ENCODE measurements around the gene SRSF2. TPM values are rescaled to one million over a fixed set of nuclear protein-coding genes. Genes with fewer than 3 reads are reported as not detected.
"Not testable (repeated sequence)": the region's sequence is repeated elsewhere in the genome, so short reads cannot be mapped to it uniquely, and the experiment has no call there.

SRSF2 gene
- total and polyA plus RNA-seq, 9 of the 15 experiments (the other 6 are each of a cell fraction or from before 2014, with no cell fraction given): 161 to 583 (median 393) TPM

DNA sequence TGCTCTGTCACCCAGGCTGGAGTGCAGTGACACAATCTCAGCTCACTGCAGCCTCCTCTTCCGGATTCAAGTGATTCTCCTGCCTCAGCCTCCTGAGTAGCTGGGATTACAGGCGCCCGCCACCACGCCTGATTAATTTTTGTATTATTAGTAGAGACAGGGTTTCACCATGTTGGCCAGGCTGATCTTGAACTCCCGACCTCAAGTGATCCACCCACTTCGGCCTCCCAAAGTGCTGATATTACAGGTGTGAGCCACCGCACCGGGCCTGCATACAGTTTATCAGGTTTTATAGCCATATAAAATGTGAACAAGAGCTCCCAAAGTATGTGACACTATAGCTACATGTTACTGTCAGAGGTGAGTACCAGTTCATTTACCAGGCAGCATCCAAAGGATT lies 14.2 kb downstream of the SRSF2 start:
- 98% methylated on average over 8 of the region's 8 CpGs for WGBS (ENCODE audit: insufficient coverage, low coverage, missing lambda C conversion rate)
- peaks cover 11 to 39% of the 10 kb centered on the region in 2 experiments; a peak in 4 of 5 replicates for H3K4me1 ChIP-seq (replicated peaks in 1 of 2; ENCODE audit: control insufficient read depth in 2 of 2, insufficient read depth in 2 of 2, low read length in 2 of 2)
- not testable (repeated sequence) for H3K9ac ChIP-seq (ENCODE audit: insufficient read depth in 1 of 2, low read depth in 2 of 2, low read length in 2 of 2)

DNA sequence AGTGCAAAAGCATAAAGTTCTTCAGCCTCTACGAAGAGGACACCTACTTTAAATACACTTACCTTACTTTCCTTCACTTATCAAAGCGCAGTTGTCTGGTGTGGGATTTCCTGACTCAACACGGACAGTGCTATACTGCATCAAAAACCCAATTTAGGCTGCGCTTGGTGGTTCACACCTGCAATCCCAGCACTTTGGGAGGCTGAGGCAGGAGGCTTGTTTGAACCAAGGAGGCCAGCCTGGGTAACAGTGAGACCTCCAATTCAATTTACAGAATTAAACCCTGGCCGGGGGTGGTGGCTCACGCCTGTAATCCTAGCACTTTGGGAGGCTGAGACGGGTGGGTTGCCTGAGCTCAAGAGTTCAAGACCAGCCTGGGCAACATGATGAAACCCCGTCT lies 14.9 kb downstream of the SRSF2 start:
- intact Hi-C loops (cut with micrococcal nuclease): no loop called here
- no peak for FAIRE-seq

More for the DNA sequence above, 14.2 kb downstream of the SRSF2 start:
- H3K9me1 ChIP-seq (ENCODE audit: control insufficient read depth, insufficient read depth, low read length); in situ Hi-C loops (cut with MboI); CTCF ChIA-PET (ENCODE audit: low intra/inter-chr PET ratio); H3K27ac ChIP-seq (ENCODE audit: extremely low read depth, low read depth, low read length); BruUV-seq (replicated peaks); H2AFZ ChIP-seq (ENCODE audit: low read depth, low read length); H3K9me3 ChIP-seq (replicated peaks; ENCODE audit: control insufficient read depth, insufficient read depth, low read depth, low read length); intact Hi-C loops (cut with micrococcal nuclease); DNase-seq (ENCODE audit: extremely low read depth in 1 of 4, low spot score in 3 of 4); H3K4me2 ChIP-seq (ENCODE audit: insufficient read depth, low read length); FAIRE-seq; H3K4me3 ChIP-seq; H3K27me3 ChIP-seq (ENCODE audit: control insufficient read depth in 2 of 2, insufficient read depth in 2 of 2, low read length in 2 of 2); ATAC-seq; H4K20me1 ChIP-seq (replicated peaks; ENCODE audit: control insufficient read depth, insufficient read depth, low read length): not testable (repeated sequence)
- H3K79me2 ChIP-seq (ENCODE audit: control insufficient read depth, insufficient read depth, low read length): peaks cover 60% of the 10 kb centered on the region
- POLR2A ChIA-PET: interaction anchor here (0.7 to 1.3 kb wide), 3 partner anchors 9 to 510 kb away, joined by 3 to 4 read pairs (median 4); no protein-coding TSS in a partner anchor
- 0 out of 2 replicates have a peak, but pooled peaks have one; percentile 4 for TF ChIP-seq ZNF143 (CRISPR knock-in tag; IDR thresholded peaks at IDR 0.05)
- peaks cover 69% of the 10 kb centered on the region for H3K36me3 ChIP-seq (ENCODE audit: control insufficient read depth, insufficient read depth, low read length)

More for the DNA sequence above, 14.9 kb downstream of the SRSF2 start:
- Histone ChIP-seq H3K79me2 (ENCODE audit: control insufficient read depth, insufficient read depth, low read length) (peaks cover 53% of the 10 kb centered on the region), H3K27ac (ENCODE audit: extremely low read depth, low read depth, low read length) (no peak overlapping the region), H3K4me3 (no peak overlapping the region), H3K27me3 (ENCODE audit: control insufficient read depth in 2 of 2, insufficient read depth in 2 of 2, low read length in 2 of 2) (no peaks in the 10 kb centered on the region), H3K9me3 (replicated peaks; ENCODE audit: control insufficient read depth, insufficient read depth, low read depth, low read length) (no peaks in the 10 kb centered on the region; the same call in 1 of the 2 replicates), H4K20me1 (replicated peaks; ENCODE audit: control insufficient read depth, insufficient read depth, low read length) (peaks cover 7% of the 10 kb centered on the region; the same call in 1 of the 2 replicates), H3K4me2 (ENCODE audit: insufficient read depth, low read length) (no peak overlapping the region), H3K9ac (ENCODE audit: insufficient read depth in 1 of 2, low read depth in 2 of 2, low read length in 2 of 2) (no peak overlapping the region), H3K4me1 (replicated peaks in 1 of 2; ENCODE audit: control insufficient read depth in 2 of 2, insufficient read depth in 2 of 2, low read length in 2 of 2) (peaks cover 11 to 34% of the 10 kb centered on the region in 2 experiments; a peak in 4 of 5 replicates), H3K9me1 (ENCODE audit: control insufficient read depth, insufficient read depth, low read length) (no peaks in the 10 kb centered on the region), H3K36me3 (ENCODE audit: control insufficient read depth, insufficient read depth, low read length) (peaks cover 74% of the 10 kb centered on the region), H2AFZ (ENCODE audit: low read depth, low read length) (no peak overlapping the region)
- no TSS peak for BruUV-seq (replicated peaks)
- ChIA-PET CTCF (ENCODE audit: low intra/inter-chr PET ratio) (no interaction called here), POLR2A (interaction anchor here (0.9 to 1.3 kb wide), 2 partner anchors 10 to 177 kb away, joined by 3 to 4 read pairs; no protein-coding TSS in a partner anchor)
- TF ChIP-seq KDM5B (IDR thresholded peaks at IDR 0.05; ENCODE audit: insufficient replicate concordance, low read depth, low read length): peak; percentile 27
- no peak for TF ChIP-seq BHLHE40 (IDR thresholded peaks at IDR 0.05; ENCODE audit: low read length)
- ATAC-seq (no peak), DNase-seq (ENCODE audit: extremely low read depth in 1 of 4, low spot score in 3 of 4) (no peak)
- WGBS (ENCODE audit: insufficient coverage, low coverage, missing lambda C conversion rate): 98% methylated on average over 8 of the region's 8 CpGs
- in situ Hi-C loops (cut with MboI): no loop called here

All from K562 (cell line).